GM21786 (cell line): ENCODE results near the gene TGM1.
"Not testable (repeated sequence)": the region's sequence is repeated elsewhere in the genome, so short reads cannot be mapped to it uniquely, and the experiment has no call there.

Source experiments
- ATAC-seq: cut with Tn5 transposase; IDR thresholded peaks from one replicate; pipeline ENCODE4 v1.9.1; 2021; ENCODE audit not compliant: unreplicated experiment

The TGM1 gene

GRCh38 chr14:24234095-24235005 is 28.6 kb downstream of the TGM1 start:
- no peak for ATAC-seq

- no peak for ATAC-seq
These were observed 29.5 kb downstream of the TGM1 start for GRCh38 chr14:24233538-24233866.

GRCh38 chr14:24232645-24233537 is 30.1 kb downstream of the TGM1 start, which contains the start of gene GMPR2:
Gene GMPR2, plus strand, starts transcription at chr14:24232929. Its CDS starts 325 bp downstream, at chr14:24233254.
- peak; percentile 64 for ATAC-seq

DNA sequence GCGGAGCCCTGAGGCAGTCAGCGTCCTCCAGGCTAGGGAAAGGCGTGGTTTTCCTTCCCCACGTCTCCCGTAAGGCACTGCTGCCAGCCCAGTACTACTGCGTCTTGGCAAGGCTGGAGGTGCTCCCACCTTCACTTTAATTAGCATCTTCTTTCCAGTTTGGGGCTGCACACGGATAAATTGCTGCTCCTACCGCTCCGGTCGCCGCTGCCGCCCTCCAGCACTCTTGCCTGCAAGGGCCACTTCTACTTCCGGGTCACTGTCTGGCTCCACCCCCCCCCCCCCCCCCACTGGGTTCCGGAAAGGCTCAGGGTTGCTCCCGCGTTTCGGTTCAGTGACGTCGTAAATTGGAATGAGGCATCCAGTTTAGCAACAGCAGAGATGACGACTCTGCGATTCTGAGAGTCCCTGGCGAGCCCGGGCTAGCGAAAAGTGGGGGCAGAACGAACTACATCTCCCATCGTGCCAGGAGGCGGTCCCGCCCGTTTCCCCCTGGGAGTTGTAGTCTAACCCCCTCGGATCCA is 30.8 kb downstream of the TGM1 start, which contains the start of gene NEDD8:
Gene NEDD8, minus strand, starts transcription at position 247 of the 524 bp plus-strand sequence. Its CDS starts 100 bp downstream, at position 147.
- ATAC-seq = peak; percentile 73

GRCh38 chr14:24231263-24232120 is 31.5 kb downstream of the TGM1 start:
- peak; percentile 7 for ATAC-seq

- no peak for ATAC-seq
These were observed 34.1 kb downstream of the TGM1 start for GRCh38 chr14:24228902-24229301.

- no peak for ATAC-seq
These were observed 36.5 kb downstream of the TGM1 start for GRCh38 chr14:24226473-24226872.

DNA sequence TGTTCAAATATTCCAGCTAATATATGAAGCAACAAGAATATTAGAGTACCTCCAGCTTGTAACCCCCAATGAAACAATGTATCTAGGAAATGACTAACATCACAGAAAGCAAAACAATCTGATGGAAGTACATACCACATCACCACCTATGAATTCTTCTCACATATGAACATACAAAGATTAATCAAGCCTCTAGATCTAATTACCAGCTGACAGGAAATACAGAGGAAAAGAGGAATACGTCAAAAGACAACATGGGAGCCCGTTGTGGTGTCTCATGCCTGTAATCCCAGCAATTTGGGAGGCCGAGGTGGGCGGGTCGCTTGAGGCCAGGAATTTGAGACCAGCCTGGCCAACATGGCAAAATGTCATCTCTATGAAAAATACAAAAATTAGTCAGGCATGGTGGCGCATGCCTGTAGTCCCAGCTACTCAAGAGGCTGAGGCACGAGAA is 38.3 kb downstream of the TGM1 start:
- no peak for ATAC-seq

DNA sequence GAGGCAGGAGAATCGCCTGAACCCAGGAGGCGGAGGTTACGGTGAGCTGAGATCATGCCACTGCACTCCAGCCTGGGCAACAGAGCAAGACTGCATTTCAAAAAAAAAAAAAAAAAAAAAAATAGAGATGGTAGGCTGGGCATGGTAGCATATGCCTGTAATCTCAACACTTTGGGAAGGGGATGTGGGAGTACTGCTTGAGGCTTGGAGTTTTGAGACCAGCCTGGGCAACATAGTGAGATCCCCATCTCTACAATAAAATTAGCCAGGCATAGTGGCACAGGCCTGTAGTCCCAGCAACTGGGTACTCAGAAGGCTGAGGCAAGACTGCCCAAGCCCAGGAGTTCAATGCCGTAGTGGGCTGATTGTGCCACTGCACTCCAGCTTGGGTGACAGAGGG is 40.0 kb downstream of the TGM1 start:
- not testable (repeated sequence) for ATAC-seq

GRCh38 chr14:24219521-24219920 is 43.5 kb downstream of the TGM1 start:
- no peak for ATAC-seq

DNA sequence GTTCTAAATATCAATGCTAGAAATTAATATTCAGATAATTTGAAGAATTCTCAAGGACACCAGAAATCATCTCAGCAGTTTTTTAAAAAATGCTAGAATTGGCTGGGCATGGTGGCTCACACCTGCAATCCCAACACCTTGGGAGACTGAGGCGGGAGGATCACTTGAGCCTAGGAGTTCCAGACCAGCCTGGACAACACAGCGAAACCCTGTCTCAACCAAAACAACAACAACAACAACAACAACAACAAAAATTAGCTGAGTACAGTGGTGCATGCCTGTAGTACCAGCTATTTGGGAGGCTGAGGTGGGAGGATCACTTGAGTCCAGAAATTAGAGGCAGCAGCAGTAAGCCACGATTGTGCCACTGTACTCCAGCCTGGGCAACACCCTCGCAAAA is 43.9 kb downstream of the TGM1 start:
- ATAC-seq = no peak

GRCh38 chr14:24216876-24217275 is 46.1 kb downstream of the TGM1 start:
- ATAC-seq = not testable (repeated sequence)

- no peak for ATAC-seq
These were observed 46.7 kb downstream of the TGM1 start for GRCh38 chr14:24216345-24216699.

DNA sequence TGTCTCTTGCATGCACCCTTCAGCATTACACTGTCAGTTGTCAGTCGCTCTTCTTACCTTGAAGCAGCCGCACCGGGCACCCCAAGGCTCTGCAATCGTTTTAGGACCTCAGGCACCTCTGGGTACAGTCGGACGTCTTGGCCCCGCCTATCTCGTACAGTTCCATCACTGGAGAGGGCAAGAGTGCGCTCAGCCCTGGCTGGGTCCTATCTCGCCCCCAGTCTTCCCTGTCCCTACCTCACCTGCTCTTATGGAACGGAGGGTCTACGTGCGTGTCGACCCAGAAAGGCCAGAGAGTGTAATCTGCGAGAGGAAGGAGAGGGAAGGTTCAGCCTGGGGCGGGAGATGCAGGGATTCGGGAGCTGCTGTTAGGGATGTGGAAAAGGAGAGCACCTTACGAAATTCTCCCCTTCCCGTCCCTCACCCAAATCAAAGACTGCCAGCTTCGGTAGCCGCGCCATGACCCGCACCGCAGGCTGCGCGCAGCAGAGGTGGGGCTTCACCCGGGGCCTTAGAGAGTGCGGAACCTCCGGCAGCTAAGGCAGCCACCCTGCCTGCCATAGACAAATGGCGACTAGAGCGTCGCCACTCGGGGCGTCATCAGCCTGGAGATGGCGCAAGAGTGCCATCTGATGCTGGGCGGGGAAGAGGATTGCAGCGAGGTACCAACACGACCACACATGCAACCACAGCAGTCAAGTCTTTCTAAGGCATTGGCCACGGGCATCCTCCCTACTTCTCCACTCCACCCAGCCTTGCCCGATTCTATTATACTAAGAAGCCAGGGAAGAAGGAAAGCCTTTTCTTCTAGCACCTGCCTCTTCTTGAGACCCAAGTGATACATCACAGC is 47.3 kb downstream of the TGM1 start, which contains the start of gene MDP1:
Gene MDP1, minus strand, starts transcription at position 572 of the 850 bp plus-strand sequence. Its CDS starts 111 bp downstream, at position 461.
- ATAC-seq = peak; percentile 58

DNA sequence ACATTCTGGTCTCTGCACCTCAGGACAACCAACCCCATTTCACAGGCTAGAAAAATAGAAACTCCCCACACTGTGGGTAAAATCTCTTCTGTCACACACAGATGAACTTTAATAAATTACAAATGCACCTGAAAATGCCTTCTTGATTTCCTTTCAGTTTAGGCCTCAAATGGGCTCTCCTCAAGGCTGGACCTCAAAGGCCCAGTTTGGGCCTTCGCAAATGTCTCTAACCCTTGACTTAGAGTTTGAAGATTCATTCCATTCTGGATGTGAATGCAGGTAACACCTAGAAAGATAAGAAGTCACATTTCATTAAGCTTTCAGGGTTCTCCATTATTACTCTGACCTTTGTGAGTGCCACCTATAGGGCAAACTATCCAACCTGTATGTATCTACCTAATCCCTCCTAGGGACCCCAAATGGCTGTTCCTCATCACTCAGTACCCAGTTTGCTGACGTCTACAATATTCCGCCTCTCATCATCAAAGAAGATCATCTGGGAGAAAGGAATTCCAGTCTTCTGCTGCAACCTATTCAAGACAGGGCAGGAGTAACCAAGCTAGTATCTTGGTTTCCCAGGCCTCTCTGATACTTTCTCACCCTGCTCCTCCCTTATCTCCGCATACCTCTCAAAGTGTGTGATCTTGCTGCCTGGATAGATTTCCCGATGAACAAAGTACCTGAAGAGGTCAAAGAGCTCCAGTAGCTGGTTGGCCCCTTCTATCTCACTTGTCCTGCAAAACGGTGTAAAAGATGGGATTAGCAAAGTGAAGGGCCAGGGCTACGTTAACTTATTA is 48.9 kb downstream of the TGM1 start:
- no peak for ATAC-seq

DNA sequence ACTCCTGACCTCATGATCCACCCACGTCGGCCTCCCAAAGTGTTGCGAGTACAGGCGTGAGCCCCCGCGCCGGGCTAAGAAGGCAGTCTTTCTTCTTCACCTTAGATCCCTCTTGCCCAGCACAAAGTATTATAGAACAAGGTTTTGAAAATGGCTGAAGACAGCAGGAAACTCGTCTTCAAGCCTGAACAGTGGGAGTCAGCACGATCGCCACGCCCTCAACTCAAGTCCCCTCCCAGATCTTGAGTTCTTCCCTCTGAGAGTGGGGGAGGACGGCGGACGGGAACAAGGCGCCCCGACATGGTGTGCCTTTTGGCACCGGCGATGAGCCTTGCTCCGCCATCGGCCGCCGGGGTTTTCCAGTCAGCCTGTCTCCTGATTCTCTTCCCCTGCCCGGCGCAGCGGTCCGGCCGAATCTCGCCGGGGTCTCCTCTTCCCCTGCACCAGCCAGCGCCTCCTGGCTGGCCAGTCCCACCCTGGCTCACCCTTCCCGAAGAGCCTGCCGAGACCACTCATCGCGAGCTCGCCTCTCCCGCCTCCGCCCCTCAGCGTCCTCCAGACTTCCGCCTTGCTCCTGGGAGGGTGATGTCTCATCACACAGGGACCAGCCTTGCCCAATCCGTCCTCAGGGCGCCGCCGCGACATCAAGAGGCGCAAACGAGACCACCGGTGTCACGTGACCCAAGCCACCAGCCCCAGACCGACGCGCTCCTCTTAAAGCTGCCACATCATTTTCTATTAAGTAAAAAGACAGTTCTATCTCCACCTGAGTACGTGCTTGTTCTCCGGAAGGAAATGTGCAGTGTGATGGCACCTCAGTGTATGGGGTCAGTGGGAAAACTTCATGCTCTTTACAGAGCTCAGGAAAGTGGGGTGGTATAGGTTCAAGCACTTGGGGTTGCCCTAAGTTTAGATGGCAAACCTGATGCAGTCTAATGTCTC is 49.8 kb downstream of the TGM1 start, which contains the start of gene CHMP4A:
Gene CHMP4A, minus strand, starts transcription at position 565 of the 942 bp plus-strand sequence. Its CDS starts 49 bp downstream, at position 516.
- peak; percentile 84 for ATAC-seq

DNA sequence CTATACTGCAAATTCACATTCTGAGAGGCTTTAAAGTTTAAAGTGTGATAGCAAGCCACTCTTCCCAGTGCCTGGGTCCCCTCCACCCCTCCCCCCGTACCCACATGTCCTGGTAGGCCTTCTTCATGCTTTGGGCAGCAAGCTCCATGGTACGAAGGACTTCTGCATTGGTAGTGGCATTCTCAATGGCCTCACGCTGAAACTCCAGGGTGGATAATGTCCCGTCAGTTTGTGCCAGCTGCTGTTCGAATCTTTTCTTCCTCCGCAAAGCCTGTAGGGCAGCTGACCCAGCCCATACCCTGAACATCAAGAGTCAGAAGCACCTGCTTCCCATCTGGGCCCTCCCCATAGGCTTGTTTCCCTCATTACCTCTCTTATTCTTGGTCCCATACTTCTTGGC is 51.7 kb downstream of the TGM1 start:
- ATAC-seq = no peak
